HG03108 (cell line): ENCODE data around the gene NCKAP5.

Experiments
- ATAC-seq: cut with Tn5 transposase; IDR thresholded peaks from one replicate; pipeline ENCODE4 v1.9.1; 2021; ENCODE audit warnings: moderate library complexity; ENCODE audit not compliant: unreplicated experiment

NCKAP5 gene

GRCh38 chr2:133568172-133568571, at the start of gene NCKAP5:
Gene NCKAP5, minus strand, starts transcription at chr2:133568463. Its CDS starts 50,937 bp downstream, at chr2:133517526.
- ATAC-seq, result no peak

- no peak for ATAC-seq
Observed at GRCh38 chr2:133609664-133610063, 41.4 kb upstream of the NCKAP5 start.

GRCh38 chr2:133608291-133608690, 40.0 kb upstream of the NCKAP5 start:
- ATAC-seq, result no peak

- no peak for ATAC-seq
Observed at GRCh38 chr2:133607679-133608078, 39.4 kb upstream of the NCKAP5 start.

GRCh38 chr2:133606616-133607015, 38.4 kb upstream of the NCKAP5 start:
- ATAC-seq, result no peak

GRCh38 chr2:133605766-133606137, 37.5 kb upstream of the NCKAP5 start:
- no peak for ATAC-seq

- no peak for ATAC-seq
Observed at GRCh38 chr2:133605011-133605765, 36.9 kb upstream of the NCKAP5 start.

GRCh38 chr2:133603109-133603508, 34.8 kb upstream of the NCKAP5 start:
- no peak for ATAC-seq

- ATAC-seq, result no peak
Observed at GRCh38 chr2:133602538-133602937, 34.3 kb upstream of the NCKAP5 start.

- ATAC-seq, result no peak
Observed at GRCh38 chr2:133600266-133600928, 32.1 kb upstream of the NCKAP5 start.

- no peak for ATAC-seq
Observed at GRCh38 chr2:133599811-133600210, 31.5 kb upstream of the NCKAP5 start.

GRCh38 chr2:133599211-133599803, 31.0 kb upstream of the NCKAP5 start:
- ATAC-seq, result no peak

GRCh38 chr2:133598769-133599168, 30.5 kb upstream of the NCKAP5 start:
- no peak for ATAC-seq

GRCh38 chr2:133596701-133597393, 28.6 kb upstream of the NCKAP5 start:
- no peak for ATAC-seq

GRCh38 chr2:133591164-133591563, 22.9 kb upstream of the NCKAP5 start:
- ATAC-seq, result no peak

GRCh38 chr2:133589456-133589855, 21.2 kb upstream of the NCKAP5 start:
- ATAC-seq, result no peak

- no peak for ATAC-seq
Observed at GRCh38 chr2:133588144-133588543, 19.9 kb upstream of the NCKAP5 start.

- ATAC-seq, result no peak
Observed at GRCh38 chr2:133586978-133587377, 18.7 kb upstream of the NCKAP5 start.

GRCh38 chr2:133581010-133581760, 12.9 kb upstream of the NCKAP5 start:
- no peak for ATAC-seq

GRCh38 chr2:133579274-133579673, 11.0 kb upstream of the NCKAP5 start:
- ATAC-seq, result no peak

- ATAC-seq, result no peak
Observed at GRCh38 chr2:133576714-133577113, 8.5 kb upstream of the NCKAP5 start.
